ENCODE data around the gene LGR4. TPM values are rescaled to one million over a fixed set of nuclear protein-coding genes. Genes with fewer than 3 reads are reported as not detected.

LGR4 gene
- total and polyA plus RNA-seq, 2 of the 13 experiments (the other 11 are each of a cell fraction or from before 2014, with no cell fraction given): 42.1 to 68.7 TPM

GRCh38 chr11:27460158-27460978 lies 12.2 kb downstream of the LGR4 start (continued):
- TF ChIP-seq ZNF687 (CRISPR knock-in tag; IDR thresholded peaks at IDR 0.05): no peak
- no peak for TF ChIP-seq ZBED4 (CRISPR knock-in tag; IDR thresholded peaks at IDR 0.05; ENCODE audit: borderline replicate concordance)
- no peak for TF ChIP-seq HINFP (CRISPR knock-in tag; IDR thresholded peaks at IDR 0.05; ENCODE audit: low read depth)
- no peak for TF ChIP-seq SCMH1 (CRISPR knock-in tag; IDR thresholded peaks at IDR 0.05; ENCODE audit: borderline replicate concordance)
- no peak for TF ChIP-seq YEATS2 (CRISPR knock-in tag; IDR thresholded peaks at IDR 0.05; ENCODE audit: borderline replicate concordance)
- TF ChIP-seq HIC2 (CRISPR knock-in tag; IDR thresholded peaks at IDR 0.05; ENCODE audit: low read depth): peak; percentile 37; the same call in 1 of the 2 replicates
- TF ChIP-seq NR2F6 (IDR thresholded peaks at IDR 0.05): peak; percentile 75
- TF ChIP-seq NR2F6 (CRISPR knock-in tag; IDR thresholded peaks at IDR 0.05): peak; percentile 86
- TF ChIP-seq MLXIP (CRISPR knock-in tag; IDR thresholded peaks at IDR 0.05; ENCODE audit: borderline replicate concordance): no peak
- 0 out of 2 replicates have a peak, but pooled peaks have one; percentile 18 for TF ChIP-seq ZNF431 (CRISPR knock-in tag; IDR thresholded peaks at IDR 0.05; ENCODE audit: borderline replicate concordance, low read depth)
- no peak for TF ChIP-seq PCBP1 (IDR thresholded peaks at IDR 0.05; ENCODE audit: borderline replicate concordance, low read depth, low read length)
- TF ChIP-seq ZNF83 (CRISPR knock-in tag; IDR thresholded peaks at IDR 0.05; ENCODE audit: borderline replicate concordance): no peak

Data from HepG2 (cell line).